PC-3 (cell line): Measurements from ENCODE around the gene AOPEP. TPM values are rescaled to one million over a fixed set of nuclear protein-coding genes. Genes with fewer than 3 reads are reported as not detected.

Experiments
- ATAC-seq: fragments of 200-7000 bp; cut with Tn5 transposase; 2 replicates; pipeline ENCODE4 v1.9.1; 2020; ENCODE audit warnings: mild to moderate bottlenecking, moderate library complexity
- BruUV-seq: library from RNA; stranded (reverse); fragments of 400-500 nt; replicated peaks from 2 replicates; lab custom pipeline; 2021; lab: Mats Ljungman, UMichigan
- CTCF ChIA-PET: fragments of 300-600 bp; sonication (Branson Sonifier 250); formaldehyde crosslinking; loops from one replicate; lab custom pipeline; 2022; ENCODE audit warnings: antibody characterized with exemption; lab: Charles Lee
- POLR2A ChIA-PET: fragments of 300-600 bp; sonication (Branson Sonifier 250); formaldehyde crosslinking; loops from one replicate; lab custom pipeline; 2022; ENCODE audit warnings: antibody characterized with exemption; ENCODE audit not compliant: unreplicated experiment; lab: Charles Lee
- DNase-seq: peaks from one replicate; pipeline ENCODE4 v3.0.0-alpha.2; 2015
- H2AFZ ChIP-seq: fragments of 300-600 bp; sonication (generic); 2 replicates; pipeline ENCODE4 v1.6.0; 2016; ENCODE audit warnings: antibody characterized with exemption, low read length
- H3F3A ChIP-seq: fragments of 300-600 bp; sonication (generic); one replicate; pipeline ENCODE4 v1.6.0; 2017; ENCODE audit warnings: antibody characterized with exemption, low read length, control low read depth, mild to moderate bottlenecking; ENCODE audit not compliant: unreplicated experiment
- H3K27ac ChIP-seq: fragments of 300-600 bp; sonication (generic); 2 replicates; pipeline ENCODE4 v1.5.1; 2016; ENCODE audit warnings: mild to moderate bottlenecking, low read length
- H3K27me3 ChIP-seq: fragments of 300-600 bp; sonication (generic); 2 replicates; pipeline ENCODE4 v1.6.1; 2016; ENCODE audit warnings: low read length, mixed read lengths
- H3K36me3 ChIP-seq: fragments of 300-600 bp; sonication (generic); 2 replicates; pipeline ENCODE4 v1.6.1; 2016; ENCODE audit warnings: low read depth, mixed run types, low read length, mixed read lengths
- H3K4me1 ChIP-seq: fragments of 300-600 bp; sonication (generic); 2 replicates; pipeline ENCODE4 v1.5.1; 2016; ENCODE audit warnings: low read length; ENCODE audit not compliant: insufficient read depth
- H3K4me2 ChIP-seq: fragments of 300-600 bp; sonication (generic); 2 replicates; pipeline ENCODE4 v1.6.0; 2016; ENCODE audit warnings: low read length
- H3K4me3 ChIP-seq: fragments of 300-600 bp; sonication (generic); 2 replicates; pipeline ENCODE4 v1.5.1; 2016; ENCODE audit warnings: mild to moderate bottlenecking, low read length, mixed read lengths
- H3K79me2 ChIP-seq: fragments of 300-600 bp; sonication (generic); 2 replicates; pipeline ENCODE4 v1.6.1; 2017; ENCODE audit warnings: low read length, mixed read lengths
- H3K9ac ChIP-seq: fragments of 300-600 bp; sonication (generic); 2 replicates; pipeline ENCODE4 v1.6.0; 2016; ENCODE audit warnings: mild to moderate bottlenecking, low read length
- H3K9me2 ChIP-seq: fragments of 300-600 bp; sonication (generic); replicated peaks from 2 replicates; pipeline ENCODE4 v1.6.1; 2016; ENCODE audit warnings: mixed run types, low read length, mixed read lengths
- H3K9me3 ChIP-seq: fragments of 300-600 bp; sonication (generic); 2 replicates; pipeline ENCODE4 v1.6.1; 2016; ENCODE audit warnings: low read length, mixed read lengths
- H4K20me1 ChIP-seq: fragments of 300-600 bp; sonication (generic); 2 replicates; pipeline ENCODE4 v1.6.1; 2016; ENCODE audit warnings: low read length, mixed read lengths
- EZH2 ChIP-seq: fragments of 300-600 bp; sonication (generic); IDR thresholded peaks from one replicate; pipeline ENCODE4 v1.6.1; 2017; ENCODE audit warnings: antibody characterized with exemption, mild to moderate bottlenecking, low read length; ENCODE audit not compliant: unreplicated experiment
- EZH2phosphoT487 ChIP-seq: fragments of 300-600 bp; sonication (generic); IDR thresholded peaks from 2 replicates; pipeline ENCODE4 v1.6.1; 2018; ENCODE audit warnings: mild to moderate bottlenecking, antibody characterized with exemption, low read length, borderline replicate concordance
- intact Hi-C: fragments of 100-400 bp; cut with micrococcal nuclease; formaldehyde crosslinking; loops from 2 replicates; pipeline ENCODE4 v1.9.0; 2023
- total RNA-seq: library from RNA; depleted of rRNA; stranded (reverse); fragments of >200 nt; gene quantifications from 2 replicates; pipeline ENCODE4 v1.2.3, GENCODE V29; 2014
- TF ChIP-seq, protein P1 (sequence below): fragments of 300-600 bp; sonication (generic); conservative IDR thresholded peaks from 2 replicates; pipeline ENCODE4 v1.5.1; 2017; ENCODE audit warnings: antibody characterized with exemption, low read depth, mild to moderate bottlenecking, low read length

The AOPEP gene
- total RNA-seq, 1 experiment from 2014 or later = 23.1 TPM

DNA sequence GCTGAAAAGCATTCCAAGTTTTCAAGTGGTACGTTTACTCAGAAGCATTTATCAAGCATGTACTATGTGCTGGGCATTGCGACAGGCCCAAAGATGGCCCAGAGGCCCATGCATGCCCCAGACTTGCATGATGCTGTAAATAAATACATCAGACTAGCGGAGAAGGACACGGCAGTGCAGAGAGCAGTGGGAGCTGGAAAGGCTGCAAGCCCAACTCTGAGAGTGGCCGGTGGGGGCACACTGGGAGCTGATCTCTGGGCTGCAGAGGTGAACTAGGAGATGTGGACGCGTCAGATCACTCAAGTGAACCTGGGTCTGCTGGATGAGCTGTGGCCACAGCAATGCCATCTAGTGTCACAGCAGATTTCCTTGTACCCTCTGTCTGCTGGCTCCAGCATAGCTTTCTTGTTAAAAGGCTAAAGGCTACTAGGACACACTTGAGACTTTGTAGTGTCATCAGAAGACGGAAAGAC, 344.1 kb downstream of the AOPEP start:
- peaks cover 8% of the 10 kb centered on the region; the same call in 1 of the 2 replicates for H3K36me3 ChIP-seq
- no peak overlapping the region for H2AFZ ChIP-seq
- ChIA-PET POLR2A (no interaction called here), CTCF (no interaction called here)
- no peak for TF ChIP-seq EZH2phosphoT487
- no peak for TF ChIP-seq EZH2
- TF ChIP-seq, protein P1, sequence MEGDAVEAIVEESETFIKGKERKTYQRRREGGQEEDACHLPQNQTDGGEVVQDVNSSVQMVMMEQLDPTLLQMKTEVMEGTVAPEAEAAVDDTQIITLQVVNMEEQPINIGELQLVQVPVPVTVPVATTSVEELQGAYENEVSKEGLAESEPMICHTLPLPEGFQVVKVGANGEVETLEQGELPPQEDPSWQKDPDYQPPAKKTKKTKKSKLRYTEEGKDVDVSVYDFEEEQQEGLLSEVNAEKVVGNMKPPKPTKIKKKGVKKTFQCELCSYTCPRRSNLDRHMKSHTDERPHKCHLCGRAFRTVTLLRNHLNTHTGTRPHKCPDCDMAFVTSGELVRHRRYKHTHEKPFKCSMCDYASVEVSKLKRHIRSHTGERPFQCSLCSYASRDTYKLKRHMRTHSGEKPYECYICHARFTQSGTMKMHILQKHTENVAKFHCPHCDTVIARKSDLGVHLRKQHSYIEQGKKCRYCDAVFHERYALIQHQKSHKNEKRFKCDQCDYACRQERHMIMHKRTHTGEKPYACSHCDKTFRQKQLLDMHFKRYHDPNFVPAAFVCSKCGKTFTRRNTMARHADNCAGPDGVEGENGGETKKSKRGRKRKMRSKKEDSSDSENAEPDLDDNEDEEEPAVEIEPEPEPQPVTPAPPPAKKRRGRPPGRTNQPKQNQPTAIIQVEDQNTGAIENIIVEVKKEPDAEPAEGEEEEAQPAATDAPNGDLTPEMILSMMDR = no peak
- no peaks in the 10 kb centered on the region for H3K9me3 ChIP-seq
- H3K27me3 ChIP-seq = no peaks in the 10 kb centered on the region
- no peak overlapping the region for H3K9ac ChIP-seq
- no peaks in the 10 kb centered on the region for H3F3A ChIP-seq
- ATAC-seq (no peak), DNase-seq (no peak)
- H3K27ac ChIP-seq = no peak overlapping the region
- H4K20me1 ChIP-seq = no peaks in the 10 kb centered on the region
- no TSS peak for BruUV-seq
- H3K4me1 ChIP-seq = no peaks in the 10 kb centered on the region
- no peak overlapping the region for H3K4me3 ChIP-seq
- no peak overlapping the region for H3K4me2 ChIP-seq
- no peaks in the 10 kb centered on the region for H3K9me2 ChIP-seq
- peaks cover 55% of the 10 kb centered on the region for H3K79me2 ChIP-seq
- intact Hi-C loops = loop anchor here (5.0 kb wide), 1 partner anchor 288 kb away; no protein-coding TSS in a partner anchor

GRCh38 chr9:95071450-95071849, 345.0 kb downstream of the AOPEP start:
- no peaks in the 10 kb centered on the region for H4K20me1 ChIP-seq
- POLR2A ChIA-PET = no interaction called here

GRCh38 chr9:95071925-95072324, 345.4 kb downstream of the AOPEP start:
- no peak overlapping the region for H3K4me2 ChIP-seq
- H3K36me3 ChIP-seq = peaks cover 8% of the 10 kb centered on the region; the same call in 1 of the 2 replicates
- H3K9ac ChIP-seq = no peak overlapping the region
- H3K27ac ChIP-seq = no peak overlapping the region
- no peak overlapping the region for H3K4me3 ChIP-seq
- ChIA-PET POLR2A (no interaction called here), CTCF (interaction anchor here (1.4 kb wide), 1 partner anchor 56 kb away, joined by 3 read pairs; no protein-coding TSS in a partner anchor)
- no TSS peak for BruUV-seq
- peaks cover 46% of the 10 kb centered on the region for H3K79me2 ChIP-seq
- H3K4me1 ChIP-seq = no peaks in the 10 kb centered on the region
- H3F3A ChIP-seq = no peaks in the 10 kb centered on the region
- TF ChIP-seq, protein P1 = no peak
- TF ChIP-seq EZH2 (no peak), EZH2phosphoT487 (no peak)
- no peaks in the 10 kb centered on the region for H4K20me1 ChIP-seq
- H3K27me3 ChIP-seq = no peaks in the 10 kb centered on the region
- no peak overlapping the region for H2AFZ ChIP-seq
- ATAC-seq (no peak), DNase-seq (no peak)
- intact Hi-C loops = loop anchor here (5.0 kb wide), 1 partner anchor 290 kb away; no protein-coding TSS in a partner anchor
- no peaks in the 10 kb centered on the region for H3K9me2 ChIP-seq
- H3K9me3 ChIP-seq = no peaks in the 10 kb centered on the region

More at GRCh38 chr9:95071450-95071849, 345.0 kb downstream of the AOPEP start:
- H3K4me1 ChIP-seq = no peaks in the 10 kb centered on the region
- H2AFZ ChIP-seq = no peak overlapping the region
- peaks cover 50% of the 10 kb centered on the region for H3K79me2 ChIP-seq
- no peaks in the 10 kb centered on the region for H3K27me3 ChIP-seq
- no peak overlapping the region for H3K4me2 ChIP-seq
- no peak for DNase-seq
- CTCF ChIA-PET = no interaction called here
- intact Hi-C loops = loop anchor here (5.0 kb wide), 1 partner anchor 289 kb away; no protein-coding TSS in a partner anchor
- no peaks in the 10 kb centered on the region for H3K9me2 ChIP-seq
- no TSS peak for BruUV-seq
- TF ChIP-seq EZH2 = no peak
- TF ChIP-seq, protein P1 = no peak
- no peak for TF ChIP-seq EZH2phosphoT487
- no peak overlapping the region for H3K4me3 ChIP-seq
- no peak for ATAC-seq
- no peaks in the 10 kb centered on the region for H3F3A ChIP-seq
- H3K36me3 ChIP-seq = peaks cover 8% of the 10 kb centered on the region; the same call in 1 of the 2 replicates
- H3K9ac ChIP-seq = no peak overlapping the region
- H3K9me3 ChIP-seq = no peaks in the 10 kb centered on the region
- no peak overlapping the region for H3K27ac ChIP-seq
